GM06990 (cell line): ENCODE results near the gene SPTB.

ENCODE experiments used
- DNase-seq: peaks from one replicate; pipeline ENCODE4 v3.0.0-alpha.2; 2011; ENCODE audit not compliant: insufficient read length; ENCODE audit errors: extremely low read depth
- H3K27me3 ChIP-seq: replicated peaks from 2 replicates; pipeline ENCODE4 v1.6.0; 2011; ENCODE audit warnings: low read length; ENCODE audit not compliant: control insufficient read depth, insufficient read depth
- H3K36me3 ChIP-seq: 2 replicates; pipeline ENCODE4 v1.5.1; 2011; ENCODE audit warnings: low read length; ENCODE audit not compliant: control insufficient read depth, insufficient read depth
- H3K4me3 ChIP-seq: replicated peaks from 2 replicates; pipeline ENCODE4 v1.5.1; 2011; ENCODE audit warnings: low read depth, mild to moderate bottlenecking, control low read depth, low read length
- TF ChIP-seq, protein P1 (sequence below): IDR thresholded peaks from 2 replicates; pipeline ENCODE4 v1.5.1; 2011; ENCODE audit warnings: low read length, control low read depth, mild to moderate bottlenecking, inconsistent platforms; ENCODE audit not compliant: insufficient read depth, poor library complexity, severe bottlenecking

The SPTB gene

DNA sequence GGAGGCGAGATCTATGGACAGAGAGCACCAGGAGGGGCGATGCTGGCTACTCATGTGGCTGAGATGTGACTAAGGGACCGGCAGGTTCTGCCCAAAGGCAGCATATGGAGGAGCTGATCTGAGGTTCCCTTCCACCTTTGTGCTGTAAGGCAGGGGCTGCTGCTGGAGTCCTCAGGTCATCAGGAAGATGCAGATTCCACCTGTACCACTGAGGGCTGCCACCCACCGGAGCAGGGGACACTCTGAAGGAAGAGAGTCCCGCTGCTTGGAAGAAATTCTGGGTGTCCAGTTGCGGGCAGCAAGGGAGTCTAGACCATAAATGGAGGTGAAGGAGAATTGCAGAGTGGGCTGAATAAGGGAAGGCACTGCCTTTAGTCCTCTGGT, 120.2 kb downstream of the SPTB start:
- TF ChIP-seq, protein P1, sequence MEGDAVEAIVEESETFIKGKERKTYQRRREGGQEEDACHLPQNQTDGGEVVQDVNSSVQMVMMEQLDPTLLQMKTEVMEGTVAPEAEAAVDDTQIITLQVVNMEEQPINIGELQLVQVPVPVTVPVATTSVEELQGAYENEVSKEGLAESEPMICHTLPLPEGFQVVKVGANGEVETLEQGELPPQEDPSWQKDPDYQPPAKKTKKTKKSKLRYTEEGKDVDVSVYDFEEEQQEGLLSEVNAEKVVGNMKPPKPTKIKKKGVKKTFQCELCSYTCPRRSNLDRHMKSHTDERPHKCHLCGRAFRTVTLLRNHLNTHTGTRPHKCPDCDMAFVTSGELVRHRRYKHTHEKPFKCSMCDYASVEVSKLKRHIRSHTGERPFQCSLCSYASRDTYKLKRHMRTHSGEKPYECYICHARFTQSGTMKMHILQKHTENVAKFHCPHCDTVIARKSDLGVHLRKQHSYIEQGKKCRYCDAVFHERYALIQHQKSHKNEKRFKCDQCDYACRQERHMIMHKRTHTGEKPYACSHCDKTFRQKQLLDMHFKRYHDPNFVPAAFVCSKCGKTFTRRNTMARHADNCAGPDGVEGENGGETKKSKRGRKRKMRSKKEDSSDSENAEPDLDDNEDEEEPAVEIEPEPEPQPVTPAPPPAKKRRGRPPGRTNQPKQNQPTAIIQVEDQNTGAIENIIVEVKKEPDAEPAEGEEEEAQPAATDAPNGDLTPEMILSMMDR, result no peak
- no peak for DNase-seq
- Histone ChIP-seq H3K27me3 (no peaks in the 10 kb centered on the region; the same call in none of the 2 replicates), H3K36me3 (no peaks in the 10 kb centered on the region), H3K4me3 (no peak overlapping the region)

DNA sequence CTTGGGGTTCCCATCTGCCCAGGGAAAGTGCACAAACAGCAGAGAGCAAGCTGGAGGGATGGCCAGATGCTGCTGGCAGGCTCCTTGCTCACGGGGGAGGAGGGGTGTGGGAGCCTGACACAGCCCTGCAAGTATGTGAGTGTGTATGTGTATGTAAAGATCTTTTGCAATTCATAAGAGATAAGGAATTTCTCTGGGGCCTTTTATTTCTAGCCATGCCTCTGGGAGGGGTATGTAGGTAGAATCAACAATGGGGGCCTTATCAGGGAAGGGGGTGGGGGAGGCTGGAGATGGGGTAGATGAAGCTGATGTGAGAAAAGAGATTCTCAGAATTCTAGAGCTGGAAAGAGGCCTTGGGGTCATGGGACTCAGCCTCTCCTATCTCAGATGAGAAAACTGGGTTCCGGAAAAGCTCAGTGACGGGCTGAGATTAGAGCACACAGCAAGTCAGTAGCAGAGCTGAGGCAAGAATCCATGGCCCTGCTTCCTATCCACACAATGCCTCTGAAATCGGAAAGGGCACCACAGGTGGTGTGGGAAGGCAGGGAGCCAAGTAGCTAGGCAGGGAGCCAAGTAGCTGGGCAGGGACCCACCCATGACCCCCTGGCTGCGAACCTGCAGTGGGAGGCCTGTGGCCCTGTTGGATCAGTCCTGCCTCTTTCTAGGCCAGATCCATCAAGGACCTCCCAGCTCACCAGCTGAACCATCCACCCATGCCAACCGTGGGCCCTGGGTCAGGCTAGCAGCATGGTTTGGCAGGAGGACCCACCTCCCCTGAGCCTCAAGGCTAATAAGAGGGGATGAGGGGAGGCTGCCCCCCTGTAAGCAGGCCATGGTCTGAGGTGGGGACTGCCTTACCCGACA, 120.8 kb downstream of the SPTB start:
- no peak overlapping the region for H3K4me3 ChIP-seq
- TF ChIP-seq, protein P1, result no peak
- no peak for DNase-seq

DNA sequence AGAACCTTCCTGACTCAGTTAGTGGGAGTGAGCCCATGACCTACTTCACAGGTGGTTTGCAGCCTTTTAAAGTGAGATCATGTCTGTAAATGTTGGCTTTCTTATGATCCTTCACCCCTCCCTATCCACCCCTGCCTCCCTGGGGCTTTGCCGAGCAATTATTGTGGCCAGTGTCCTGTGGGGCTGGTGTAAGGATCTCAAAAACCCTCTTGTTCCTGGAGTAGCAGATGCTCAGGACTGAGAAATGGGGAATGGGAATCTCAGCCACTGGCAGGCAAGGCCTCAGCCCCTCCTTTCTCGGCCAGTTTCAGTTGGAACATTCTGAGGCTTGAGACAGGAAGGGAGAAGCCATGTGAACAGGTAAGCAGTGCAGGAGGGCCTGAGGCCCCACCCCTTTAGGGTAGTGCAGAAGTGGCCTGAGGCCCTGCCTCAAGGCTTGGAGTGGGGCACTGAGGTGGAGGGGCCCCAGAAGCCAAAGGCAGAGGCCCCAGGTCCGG, 121.6 kb downstream of the SPTB start:
- no peaks in the 10 kb centered on the region for H3K36me3 ChIP-seq
- TF ChIP-seq, protein P1, result no peak
- no peaks in the 10 kb centered on the region; the same call in none of the 2 replicates for H3K27me3 ChIP-seq
- no peak for DNase-seq
- H3K4me3 ChIP-seq, result no peak overlapping the region

More for the DNA sequence above, 120.8 kb downstream of the SPTB start:
- H3K27me3 ChIP-seq, result no peaks in the 10 kb centered on the region; the same call in none of the 2 replicates
- H3K36me3 ChIP-seq, result no peaks in the 10 kb centered on the region

DNA sequence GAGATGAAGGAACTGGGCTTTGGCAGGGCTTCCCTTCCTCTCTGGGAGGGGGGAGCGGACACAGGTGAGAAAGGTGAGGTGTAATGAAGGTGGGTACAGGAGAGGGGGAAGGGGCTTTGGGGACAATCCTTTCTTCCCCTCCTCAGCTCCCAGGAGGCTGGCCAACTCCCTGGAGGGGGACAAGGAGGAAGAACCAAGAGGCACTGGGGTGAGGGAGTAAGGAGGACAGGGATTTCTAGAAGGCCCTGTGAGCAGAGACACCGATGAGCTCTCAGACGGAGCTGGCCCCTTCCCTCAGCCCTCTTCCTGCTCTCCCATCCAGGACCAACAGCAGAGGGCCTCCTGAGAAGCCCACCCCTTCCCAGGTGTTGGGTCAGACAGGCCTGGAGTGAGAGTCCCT, 122.1 kb downstream of the SPTB start:
- H3K27me3 ChIP-seq, result no peaks in the 10 kb centered on the region; the same call in none of the 2 replicates
- H3K36me3 ChIP-seq, result no peaks in the 10 kb centered on the region
- H3K4me3 ChIP-seq, result no peak overlapping the region
- TF ChIP-seq, protein P1, result no peak
- DNase-seq, result no peak

DNA sequence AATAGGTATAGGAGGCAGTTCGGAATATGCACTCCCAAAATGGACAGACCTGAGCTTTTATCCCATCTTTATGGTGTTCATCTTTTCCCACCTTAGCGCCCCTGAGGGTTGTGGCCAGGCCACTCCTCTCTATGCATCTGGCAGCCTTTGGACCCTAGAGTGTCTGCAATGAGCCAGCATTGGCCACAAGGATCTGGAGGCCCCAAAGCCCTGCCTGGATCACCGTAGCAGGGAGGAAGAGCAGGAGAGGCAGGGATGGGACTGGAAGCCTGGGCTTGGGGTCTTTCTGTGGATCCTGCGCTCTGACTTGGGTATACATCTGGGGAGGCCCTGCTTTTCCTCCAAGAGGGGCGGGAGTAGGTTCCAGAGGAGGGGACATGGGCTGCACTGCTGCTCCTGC, 123.0 kb downstream of the SPTB start:
- Histone ChIP-seq H3K27me3 (no peaks in the 10 kb centered on the region; the same call in none of the 2 replicates), H3K4me3 (no peak overlapping the region), H3K36me3 (no peaks in the 10 kb centered on the region)
- no peak for DNase-seq
- TF ChIP-seq, protein P1, result no peak
